NCI-H2227 (cell line): ENCODE measurements around the gene RAB8B.

Experiments used
- DNase-seq: peaks from one replicate; lab custom pipeline; 2025; ENCODE audit not compliant: unreplicated experiment; lab: John Stamatoyannopoulos, UW

The RAB8B gene

GRCh38 chr15:63181648-63182047 is 7.8 kb upstream of the RAB8B start:
- no peak for DNase-seq

- DNase-seq: no peak
Measured at GRCh38 chr15:63185206-63185605, 4.2 kb upstream of the RAB8B start.

GRCh38 chr15:63186065-63186464 is 3.3 kb upstream of the RAB8B start:
- no peak for DNase-seq

- DNase-seq: no peak
Measured at GRCh38 chr15:63187589-63188226, 1.7 kb upstream of the RAB8B start.

- no peak for DNase-seq
Measured at GRCh38 chr15:63188247-63188925, 1.0 kb upstream of the RAB8B start.

- DNase-seq: no peak
Measured at GRCh38 chr15:63189941-63190768, 749 bp downstream of the RAB8B start.

DNA sequence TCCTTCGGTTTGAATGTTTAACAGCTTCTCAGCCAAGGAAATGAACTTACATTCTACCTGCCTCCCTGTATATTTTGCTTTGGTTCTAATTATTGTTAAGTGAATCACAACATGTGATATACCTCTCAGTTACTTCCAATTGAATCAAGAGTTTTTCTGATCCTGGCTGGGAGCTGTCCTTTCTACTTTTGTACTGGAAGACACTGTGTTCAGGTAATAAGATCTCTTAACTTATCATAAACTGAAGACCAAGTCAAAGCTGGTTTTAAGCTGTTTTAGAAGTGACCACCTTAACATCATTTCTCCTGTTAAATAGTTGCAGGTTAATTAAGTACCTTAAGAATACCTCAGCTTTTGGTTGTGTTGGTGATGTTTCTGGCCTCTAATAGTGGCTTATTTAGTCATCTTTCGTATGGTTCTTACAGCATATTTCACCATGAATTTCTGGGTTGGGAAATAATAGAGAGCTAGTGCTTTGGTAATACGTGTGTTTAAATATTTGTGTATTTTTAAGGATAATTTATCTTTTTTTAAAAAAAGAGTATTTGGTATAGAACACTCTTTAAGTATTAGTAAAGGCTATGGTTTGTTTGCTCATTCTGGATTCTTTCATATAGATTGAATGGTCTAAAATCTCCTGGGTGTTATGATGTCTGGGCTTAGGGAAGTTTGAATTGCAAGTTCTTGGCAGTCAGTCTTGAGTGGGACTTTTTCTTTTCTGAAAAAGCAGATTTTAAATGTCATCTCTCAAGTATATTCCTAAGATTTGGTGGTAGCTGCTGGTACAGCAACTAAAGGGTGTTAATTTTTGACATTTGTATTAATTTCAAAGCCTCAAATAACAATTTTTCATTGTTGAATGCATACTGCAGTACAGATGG is 1.6 kb downstream of the RAB8B start:
- DNase-seq: no peak

DNA sequence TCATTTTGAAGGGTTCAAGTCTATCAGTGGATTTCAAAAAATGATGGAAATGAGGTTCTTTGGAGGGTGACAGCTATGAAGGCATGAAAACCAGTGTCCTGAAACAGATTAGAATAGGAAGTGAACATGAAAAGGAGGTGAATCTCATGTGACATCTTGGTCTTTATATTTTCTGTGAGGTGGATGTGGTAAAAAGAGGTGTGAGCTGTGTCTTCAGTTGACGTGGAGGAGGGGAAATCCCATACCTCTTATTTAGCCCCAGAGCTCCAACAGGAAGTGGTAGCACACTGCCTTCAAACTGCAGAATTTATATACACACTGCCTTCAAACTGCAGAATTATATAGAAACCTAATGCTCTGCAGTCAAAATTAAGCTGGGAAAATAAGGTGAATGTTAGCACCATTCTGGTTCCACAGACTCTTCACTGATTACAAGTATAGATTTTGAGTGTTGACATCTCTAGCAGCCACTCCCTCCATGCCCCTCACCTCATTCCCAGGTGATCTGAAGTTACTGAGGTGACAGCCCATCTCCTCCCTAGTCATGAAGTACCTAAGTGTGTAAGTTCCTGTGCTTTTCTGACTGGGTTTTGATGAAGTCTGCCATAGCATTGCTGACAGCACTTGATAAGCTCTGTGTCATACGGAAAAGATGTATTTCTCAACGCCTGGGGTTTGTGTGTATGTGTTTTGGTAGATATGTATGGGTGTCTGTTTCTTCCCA is 2.7 kb downstream of the RAB8B start:
- DNase-seq: no peak

DNA sequence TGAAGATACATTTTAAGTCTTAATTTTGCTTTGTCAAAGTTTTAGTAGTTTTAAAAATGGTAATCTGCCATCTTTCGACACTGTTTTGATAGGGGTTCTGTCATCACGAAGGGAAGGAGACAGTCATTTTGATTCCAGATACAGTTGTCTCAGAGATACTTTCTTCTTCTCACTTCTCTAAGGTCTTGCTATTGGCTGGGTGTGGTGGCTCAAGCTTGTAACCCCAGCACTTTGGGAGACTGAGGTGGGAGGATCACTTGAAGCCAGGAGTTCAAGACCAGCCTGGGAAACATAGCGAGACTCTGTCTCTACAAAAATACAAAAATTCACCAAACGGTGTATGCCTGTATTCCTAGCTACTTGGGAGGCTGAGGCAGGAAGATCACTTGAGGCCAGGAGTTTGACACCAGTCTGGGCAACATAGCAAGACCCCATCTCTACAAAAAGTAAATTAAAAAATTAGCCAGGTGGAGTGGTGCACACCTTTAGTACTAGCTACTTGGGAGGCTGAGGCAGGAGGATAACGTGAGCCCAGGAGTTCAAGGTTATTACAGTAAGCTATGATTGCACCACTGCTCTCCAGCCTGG is 3.3 kb downstream of the RAB8B start:
- DNase-seq: no peak

- DNase-seq: no peak
Measured at GRCh38 chr15:63194302-63194701, 4.9 kb downstream of the RAB8B start.

DNA sequence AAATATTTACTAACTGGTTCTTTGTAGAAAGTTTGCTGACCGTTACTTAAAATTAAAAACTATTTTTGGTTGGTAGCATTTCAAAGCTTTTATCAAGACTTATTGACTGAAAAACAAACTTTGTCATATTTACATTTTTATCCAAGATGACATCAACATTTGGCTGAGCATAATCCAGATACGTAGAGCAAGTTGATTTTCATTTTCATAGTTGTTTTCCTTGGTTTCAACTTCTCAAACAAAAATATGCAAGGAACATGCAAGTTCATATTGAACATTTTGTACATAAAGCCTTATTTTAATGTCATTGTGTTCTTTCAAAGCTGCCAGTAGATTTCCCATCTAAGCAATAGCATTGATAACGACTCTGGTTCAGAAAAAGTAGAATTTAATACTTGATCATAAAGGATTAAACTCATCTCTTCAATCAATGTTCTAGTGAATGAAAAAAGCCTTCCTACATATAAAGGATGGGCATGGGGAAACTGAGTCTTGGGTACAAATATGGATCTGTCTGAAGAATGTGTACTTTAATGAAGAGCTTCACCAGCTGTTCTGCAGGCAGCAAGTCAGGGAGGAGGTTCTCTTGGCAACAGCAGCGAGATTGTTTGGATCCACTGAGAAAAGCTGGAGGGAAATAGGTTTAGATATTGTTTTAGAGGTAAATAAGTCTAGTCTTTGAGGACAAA is 5.6 kb downstream of the RAB8B start:
- DNase-seq: no peak

DNA sequence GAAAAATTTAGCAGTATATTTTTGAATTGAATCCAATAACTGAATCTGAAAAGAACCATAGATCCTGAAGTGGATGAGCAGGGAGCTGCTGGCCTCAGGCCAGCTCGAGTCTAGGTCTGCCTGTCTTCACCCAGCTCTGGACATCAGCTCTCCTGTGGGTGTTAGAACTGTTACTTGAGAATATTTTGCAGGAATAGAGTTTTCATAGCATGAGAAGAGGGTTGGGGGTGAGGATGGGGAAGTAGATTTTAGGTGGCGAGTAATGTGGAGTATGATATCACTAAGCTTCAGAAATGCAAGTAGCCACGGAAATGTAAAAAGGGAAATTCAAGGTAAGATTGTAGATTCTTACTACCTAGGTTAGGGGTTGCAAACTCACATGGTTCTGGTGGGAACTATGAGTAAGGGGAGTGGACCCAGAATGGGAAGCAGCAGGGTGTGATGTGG is 6.2 kb downstream of the RAB8B start:
- DNase-seq: no peak

DNA sequence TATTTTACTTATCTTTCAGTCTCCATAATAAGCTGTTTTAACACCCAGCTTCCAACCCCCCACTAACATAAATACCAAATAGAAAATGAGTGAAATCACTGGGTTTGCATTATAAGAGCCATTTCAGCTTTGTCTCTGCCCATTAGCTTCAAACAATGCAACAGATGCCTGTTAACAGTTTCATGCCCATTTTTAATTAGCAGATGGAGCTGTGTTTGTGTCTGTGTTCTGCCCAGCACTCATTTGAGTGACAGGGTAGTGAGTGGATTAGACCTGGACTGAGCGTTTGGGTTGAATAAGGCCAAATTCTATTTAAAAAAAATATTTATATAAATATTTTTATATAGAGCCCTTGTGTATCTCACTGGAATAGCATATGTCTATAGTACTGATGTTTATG is 7.4 kb downstream of the RAB8B start:
- no peak for DNase-seq

DNA sequence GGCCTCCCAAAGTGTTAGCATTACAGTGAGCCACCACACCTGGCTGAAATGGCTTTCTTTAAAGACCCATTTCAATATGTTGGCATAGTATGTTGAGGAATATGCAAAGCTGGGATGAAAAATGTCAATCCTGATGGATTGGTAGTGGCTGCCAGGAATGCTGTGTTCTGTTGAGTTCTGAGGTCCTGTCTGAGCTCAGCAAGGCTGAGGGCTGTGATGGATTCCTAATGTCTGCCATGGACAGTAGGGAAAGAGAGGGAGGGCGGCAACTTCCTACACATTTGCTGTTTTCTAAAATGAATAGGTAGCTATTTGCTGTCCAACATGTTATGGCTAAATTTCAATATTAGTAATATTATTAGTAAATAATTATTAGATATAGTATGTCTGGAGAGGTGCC is 8.2 kb downstream of the RAB8B start:
- DNase-seq: no peak

DNA sequence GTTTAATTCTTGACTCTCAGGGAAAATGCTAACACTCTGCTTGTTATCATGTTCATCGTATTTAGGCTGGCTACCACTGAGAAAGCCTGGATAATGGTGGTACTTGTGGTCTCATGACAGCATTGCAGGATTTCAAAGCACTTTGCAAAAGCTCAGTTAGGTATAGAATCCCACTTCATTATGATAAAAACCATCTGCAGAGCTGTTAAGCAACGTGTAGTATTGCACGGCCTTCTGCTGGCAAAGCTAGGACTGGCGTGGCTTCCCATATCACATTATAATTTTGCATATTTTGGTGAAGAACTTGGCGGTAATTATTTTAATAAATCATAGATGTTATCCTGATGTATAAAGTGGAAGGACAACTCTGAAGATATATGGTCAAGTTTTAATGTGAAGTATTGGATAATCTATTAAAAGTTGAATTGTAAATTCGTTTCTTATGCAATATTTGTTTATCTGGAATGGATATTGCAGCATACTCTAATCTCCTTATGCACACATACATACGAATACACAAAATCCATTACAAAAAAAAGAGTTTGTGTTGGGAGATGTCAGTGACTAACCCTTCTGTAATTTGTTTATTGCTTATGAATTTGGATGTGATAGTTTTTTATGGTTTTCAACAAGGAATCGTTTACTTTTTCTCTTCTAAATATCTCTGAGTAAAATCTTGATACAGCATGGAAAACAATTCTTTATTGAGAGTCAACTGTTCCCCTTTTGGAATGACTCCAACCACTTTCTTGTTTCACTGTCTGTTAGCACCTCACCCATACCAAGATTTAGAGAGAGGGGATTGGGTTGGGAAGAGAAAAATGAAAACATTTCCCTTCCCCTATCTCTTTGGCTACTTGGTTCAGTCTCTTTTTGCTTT is 9.2 kb downstream of the RAB8B start:
- no peak for DNase-seq

- no peak for DNase-seq
Measured at GRCh38 chr15:63200464-63201249, 11.3 kb downstream of the RAB8B start.

GRCh38 chr15:63202861-63203260 is 13.5 kb downstream of the RAB8B start:
- no peak for DNase-seq
